Measurements from ENCODE around the gene PCDHB9. TPM values are rescaled to one million over a fixed set of nuclear protein-coding genes. Genes with fewer than 3 reads are reported as not detected.
"Not testable (repeated sequence)": the region's sequence is repeated elsewhere in the genome, so short reads cannot be mapped to it uniquely, and the experiment has no call there.

PCDHB9 gene
- total RNA-seq (1 to 10 TPM in 4 of 9 donors, under 1 TPM in 5; 0.62 to 1.6 (median 0.99) TPM), polyA plus RNA-seq (under 1 TPM; 0.30 to 0.35 TPM)
- long read RNA-seq, donor 1, result 0 reads
- long read RNA-seq, donor 2, full-length matches to known transcripts, result 2 of 2 reads
- long read RNA-seq, donor 2, partial matches to known transcripts, result 0 of 2 reads
- long read RNA-seq, donor 2, other reads (novel, unspliced or antisense), result 0 of 2 reads
- long read RNA-seq, donor 3, result 0 reads

DNA sequence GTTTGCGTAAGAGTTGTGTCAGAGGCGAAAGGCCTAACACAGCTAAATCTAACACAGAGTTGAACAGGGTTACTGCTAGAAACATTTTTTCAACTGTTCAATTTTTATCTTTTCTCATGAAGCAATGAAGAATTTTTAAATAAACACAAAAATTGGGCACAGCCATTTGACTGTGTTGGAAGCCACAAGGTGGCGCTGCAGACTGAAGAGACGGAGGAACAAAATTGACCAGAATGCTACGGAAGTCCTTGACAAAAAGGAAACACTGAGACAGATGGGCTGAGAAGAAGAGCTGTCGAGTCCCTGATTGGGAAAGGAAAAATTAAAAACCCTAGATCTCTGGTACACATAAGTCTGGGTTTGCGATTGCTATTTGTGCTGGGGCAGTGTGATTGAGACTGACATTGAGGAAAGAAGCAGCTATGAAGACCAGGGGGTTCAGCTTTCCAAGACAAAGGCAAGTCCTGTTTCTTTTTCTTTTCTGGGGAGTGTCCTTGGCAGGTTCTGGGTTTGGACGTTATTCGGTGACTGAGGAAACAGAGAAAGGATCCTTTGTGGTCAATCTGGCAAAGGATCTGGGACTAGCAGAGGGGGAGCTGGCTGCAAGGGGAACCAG is at the start of gene PCDHB9:
Gene PCDHB9, plus strand, starts transcription at position 265 of the 616 bp plus-strand sequence. Its CDS starts 158 bp downstream, at position 423.
- WGBS, 4 donors, result 16 to 26% (median 23%) methylated on average over 9 of the region's 9 CpGs
- H3K36me3 ChIP-seq, result peaks cover 0 to 8% (median 0%) of the 10 kb centered on the region in 9 donors
- peaks cover 0 to 52% (median 0%) of the 10 kb centered on the region in 9 donors for H3K27me3 ChIP-seq
- TF ChIP-seq, protein P1, sequence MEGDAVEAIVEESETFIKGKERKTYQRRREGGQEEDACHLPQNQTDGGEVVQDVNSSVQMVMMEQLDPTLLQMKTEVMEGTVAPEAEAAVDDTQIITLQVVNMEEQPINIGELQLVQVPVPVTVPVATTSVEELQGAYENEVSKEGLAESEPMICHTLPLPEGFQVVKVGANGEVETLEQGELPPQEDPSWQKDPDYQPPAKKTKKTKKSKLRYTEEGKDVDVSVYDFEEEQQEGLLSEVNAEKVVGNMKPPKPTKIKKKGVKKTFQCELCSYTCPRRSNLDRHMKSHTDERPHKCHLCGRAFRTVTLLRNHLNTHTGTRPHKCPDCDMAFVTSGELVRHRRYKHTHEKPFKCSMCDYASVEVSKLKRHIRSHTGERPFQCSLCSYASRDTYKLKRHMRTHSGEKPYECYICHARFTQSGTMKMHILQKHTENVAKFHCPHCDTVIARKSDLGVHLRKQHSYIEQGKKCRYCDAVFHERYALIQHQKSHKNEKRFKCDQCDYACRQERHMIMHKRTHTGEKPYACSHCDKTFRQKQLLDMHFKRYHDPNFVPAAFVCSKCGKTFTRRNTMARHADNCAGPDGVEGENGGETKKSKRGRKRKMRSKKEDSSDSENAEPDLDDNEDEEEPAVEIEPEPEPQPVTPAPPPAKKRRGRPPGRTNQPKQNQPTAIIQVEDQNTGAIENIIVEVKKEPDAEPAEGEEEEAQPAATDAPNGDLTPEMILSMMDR (IDR thresholded peaks at IDR 0.05), result peak in 9 of 12 donors; percentile 7 to 42 (median 34)
- TF ChIP-seq POLR2A (IDR thresholded peaks at IDR 0.05), result no peak
- no peak for DNase-seq
- H3K4me3 ChIP-seq, result peak within 1 kb of the TSS in 1 of 12 donors; percentile 10
- H3K27ac ChIP-seq, result no peak within 1 kb of the TSS
- intact Hi-C loops (cut with DNase I), result loop anchor here in 1 of 10 donors (10.0 kb wide), 1 partner anchor 378 kb away; no protein-coding TSS in a partner anchor
- peaks cover 0 to 97% (median 36%) of the 10 kb centered on the region in 12 donors for H3K9me3 ChIP-seq
- no peak for ATAC-seq
- no peaks in the 10 kb centered on the region for H3K4me1 ChIP-seq

DNA sequence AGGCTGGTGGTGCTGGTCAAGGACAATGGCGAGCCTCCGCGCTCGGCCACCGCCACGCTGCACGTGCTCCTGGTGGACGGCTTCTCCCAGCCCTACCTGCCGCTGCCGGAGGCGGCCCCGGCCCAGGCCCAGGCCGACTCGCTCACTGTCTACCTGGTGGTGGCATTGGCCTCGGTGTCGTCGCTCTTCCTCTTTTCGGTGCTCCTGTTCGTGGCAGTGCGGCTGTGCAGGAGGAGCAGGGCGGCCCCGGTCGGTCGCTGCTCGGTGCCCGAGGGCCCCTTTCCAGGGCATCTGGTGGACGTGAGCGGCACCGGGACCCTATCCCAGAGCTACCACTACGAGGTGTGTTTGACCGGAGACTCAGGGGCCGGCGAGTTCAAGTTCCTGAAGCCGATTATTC is 49.6 kb upstream of the PCDHB9 start:
- intact Hi-C loops (cut with DNase I); H3K27me3 ChIP-seq; H3K27ac ChIP-seq; H3K4me3 ChIP-seq; ATAC-seq; DNase-seq; H3K36me3 ChIP-seq; H3K4me1 ChIP-seq: not testable (repeated sequence)
- peaks cover 0 to 100% (median 49%) of the 10 kb centered on the region in 12 donors for H3K9me3 ChIP-seq
- 43 to 58% (median 50%) methylated on average over 8 to 34 of the region's 34 CpGs for WGBS, 4 donors

DNA sequence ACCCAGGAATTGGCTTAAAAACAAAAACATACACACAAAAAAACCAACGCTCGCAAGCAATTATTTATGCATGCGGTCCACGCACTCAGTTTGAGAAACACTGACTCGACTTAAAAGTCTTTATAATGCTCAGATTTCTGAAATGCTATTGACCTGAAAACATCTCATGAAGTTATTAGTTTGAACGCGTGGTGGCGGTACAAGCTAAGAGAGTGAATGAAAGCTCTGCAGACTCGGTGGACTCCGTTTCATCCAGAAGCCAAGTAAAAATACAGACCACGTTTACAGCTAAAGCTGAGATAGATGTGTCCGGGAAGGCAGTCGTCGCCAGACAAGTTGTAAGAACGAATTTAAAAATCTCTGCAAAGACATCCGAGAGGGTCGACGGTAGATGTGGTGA is 37.1 kb upstream of the PCDHB9 start, which contains the start of gene PCDHB6:
Gene PCDHB6, plus strand, starts transcription at position 246 of the 400 bp plus-strand sequence. CDS start 201 bp downstream, outside the sequence.
- Histone ChIP-seq H3K27ac (no peak within 1 kb of the TSS), H3K4me1 (no peaks in the 10 kb centered on the region), H3K36me3 (no peaks in the 10 kb centered on the region), H3K27me3 (peaks cover 0 to 35% (median 4%) of the 10 kb centered on the region in 9 donors), H3K9me3 (peaks cover 0 to 94% (median 39%) of the 10 kb centered on the region in 12 donors), H3K4me3 (peak within 1 kb of the TSS in 8 of 12 donors; percentile 8 to 37 (median 22))
- intact Hi-C loops (cut with DNase I), result no loop called here
- DNase-seq (no peak), ATAC-seq (no peak)
- 12 to 16% (median 14%) methylated on average over 18 of the region's 18 CpGs for WGBS, 4 donors
- no peak for TF ChIP-seq POLR2A (IDR thresholded peaks at IDR 0.05)
- TF ChIP-seq, protein P1 (IDR thresholded peaks at IDR 0.05), result peak in 6 of 12 donors; percentile 17 to 44 (median 31)

DNA sequence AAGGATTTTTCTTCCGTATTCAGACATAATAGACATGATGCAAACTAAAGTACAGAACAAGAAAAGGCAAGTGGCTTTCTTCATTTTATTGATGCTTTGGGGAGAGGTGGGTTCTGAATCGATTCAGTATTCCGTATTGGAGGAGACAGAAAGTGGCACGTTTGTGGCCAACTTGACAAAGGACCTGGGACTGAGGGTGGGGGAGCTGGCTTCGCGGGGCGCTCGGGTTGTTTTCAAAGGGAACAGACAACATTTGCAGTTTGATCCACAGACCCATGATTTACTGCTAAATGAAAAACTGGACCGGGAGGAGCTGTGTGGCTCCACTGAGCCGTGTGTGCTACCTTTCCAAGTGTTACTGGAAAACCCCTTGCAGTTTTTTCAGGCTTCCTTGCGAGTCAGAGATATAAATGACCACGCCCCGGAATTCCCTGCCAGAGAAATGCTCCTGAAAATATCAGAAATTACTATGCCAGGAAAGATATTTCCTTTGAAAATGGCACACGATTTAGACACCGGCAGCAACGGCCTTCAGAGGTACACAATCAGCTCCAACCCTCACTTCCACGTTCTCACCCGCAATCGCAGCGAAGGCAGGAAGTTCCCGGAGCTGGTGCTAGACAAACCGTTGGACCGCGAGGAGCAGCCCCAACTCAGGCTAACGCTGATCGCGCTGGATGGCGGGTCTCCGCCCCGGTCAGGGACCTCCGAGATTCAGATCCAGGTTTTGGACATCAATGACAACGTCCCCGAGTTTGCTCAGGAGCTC is 36.6 kb upstream of the PCDHB9 start:
- peaks cover 0 to 36% (median 4%) of the 10 kb centered on the region in 9 donors for H3K27me3 ChIP-seq
- no peak overlapping the region for H3K27ac ChIP-seq
- H3K9me3 ChIP-seq, result peaks cover 0 to 96% (median 42%) of the 10 kb centered on the region in 12 donors
- TF ChIP-seq, protein P1 (IDR thresholded peaks at IDR 0.05), result no peak
- TF ChIP-seq POLR2A (IDR thresholded peaks at IDR 0.05), result no peak
- intact Hi-C loops (cut with DNase I), result no loop called here
- H3K4me3 ChIP-seq, result peak overlapping the region in 8 of 12 donors; percentile 8 to 37 (median 22)
- H3K36me3 ChIP-seq, result no peaks in the 10 kb centered on the region
- DNase-seq (peak in 1 of 5 donors; percentile 43), ATAC-seq (no peak)
- no peaks in the 10 kb centered on the region for H3K4me1 ChIP-seq
- WGBS, 4 donors, result 36 to 48% (median 39%) methylated on average over 32 to 33 of the region's 33 CpGs
